ENCODE measurements around the gene MROH9.
"Not testable (repeated sequence)": the region's sequence is repeated elsewhere in the genome, so short reads cannot be mapped to it uniquely, and the experiment has no call there.

The MROH9 gene

GRCh38 chr1:170935231-170935630 lies at the start of gene MROH9:
Gene MROH9 (plus strand): TSS chr1:170935534. CDS start chr1:170945557, 10,023 bp downstream.
- no peak for DNase-seq (ENCODE audit: low read depth)

- DNase-seq (ENCODE audit: low read depth) = no peak
Observed at GRCh38 chr1:170885551-170885950, 49.8 kb upstream of the MROH9 start.

GRCh38 chr1:170886460-170886859 lies 48.9 kb upstream of the MROH9 start:
- no peak for DNase-seq (ENCODE audit: low read depth)

- DNase-seq (ENCODE audit: low read depth) = no peak
Observed at GRCh38 chr1:170887726-170888125, 47.6 kb upstream of the MROH9 start.

- no peak for DNase-seq (ENCODE audit: low read depth)
Observed at GRCh38 chr1:170891872-170892271, 43.5 kb upstream of the MROH9 start.

- no peak for DNase-seq (ENCODE audit: low read depth)
Observed at GRCh38 chr1:170893655-170894297, 41.6 kb upstream of the MROH9 start.

- no peak for DNase-seq (ENCODE audit: low read depth)
Observed at GRCh38 chr1:170903961-170904360, 31.4 kb upstream of the MROH9 start.

GRCh38 chr1:170908942-170909341 lies 26.4 kb upstream of the MROH9 start:
- DNase-seq (ENCODE audit: low read depth) = no peak

- no peak for DNase-seq (ENCODE audit: low read depth)
Observed at GRCh38 chr1:170910273-170910672, 25.1 kb upstream of the MROH9 start.

GRCh38 chr1:170917373-170917772 lies 18.0 kb upstream of the MROH9 start:
- DNase-seq (ENCODE audit: low read depth) = no peak

GRCh38 chr1:170924656-170925055 lies 10.7 kb upstream of the MROH9 start:
- DNase-seq (ENCODE audit: low read depth) = not testable (repeated sequence)

- no peak for DNase-seq (ENCODE audit: low read depth)
Observed at GRCh38 chr1:170927955-170928840, 7.1 kb upstream of the MROH9 start.

- no peak for DNase-seq (ENCODE audit: low read depth)
Observed at GRCh38 chr1:170929412-170929834, 5.9 kb upstream of the MROH9 start.

- DNase-seq (ENCODE audit: low read depth) = no peak
Observed at GRCh38 chr1:170929835-170930554, 5.3 kb upstream of the MROH9 start.

- no peak for DNase-seq (ENCODE audit: low read depth)
Observed at GRCh38 chr1:170931650-170932049, 3.7 kb upstream of the MROH9 start.

- no peak for DNase-seq (ENCODE audit: low read depth)
Observed at GRCh38 chr1:170932236-170932635, 3.1 kb upstream of the MROH9 start.

- DNase-seq (ENCODE audit: low read depth) = no peak
Observed at GRCh38 chr1:170938281-170938680, 2.9 kb downstream of the MROH9 start.

GRCh38 chr1:170939476-170939875 lies 4.1 kb downstream of the MROH9 start:
- no peak for DNase-seq (ENCODE audit: low read depth)

GRCh38 chr1:170951744-170952143 lies 16.4 kb downstream of the MROH9 start:
- DNase-seq (ENCODE audit: low read depth) = not testable (repeated sequence)

GRCh38 chr1:170959385-170959784 lies 24.1 kb downstream of the MROH9 start:
- no peak for DNase-seq (ENCODE audit: low read depth)

GRCh38 chr1:170964506-170964905 lies 29.2 kb downstream of the MROH9 start:
- DNase-seq (ENCODE audit: low read depth) = no peak

- no peak for DNase-seq (ENCODE audit: low read depth)
Observed at GRCh38 chr1:170967042-170967910, 31.9 kb downstream of the MROH9 start.
